Thyroid gland (tissue), 4 donors: Measurements from ENCODE around the gene STRA8. TPM values are rescaled to one million over a fixed set of nuclear protein-coding genes. Genes with fewer than 3 reads are reported as not detected.

Experiments used
- DNase-seq, 2 donors: peaks; one replicate each; pipeline ENCODE4 v3.0.0-alpha.2; 2019
- H3K27ac ChIP-seq, 3 donors: fragments of 200-600 bp; sonication (generic); 1 replicate in 2 of 3; 2 replicates in 1 of 3; pipeline ENCODE4 v1.5.1; 2016 to 2019; ENCODE audit warnings: mild to moderate bottlenecking in 1 of 3, moderate library complexity in 1 of 3
- H3K27me3 ChIP-seq: fragments of 200-600 bp; sonication (generic); one replicate; pipeline ENCODE4 v1.5.1; 2019
- H3K36me3 ChIP-seq, 2 donors: fragments of 200-600 bp; sonication (generic); one replicate each; pipeline ENCODE4 v1.5.1; 2016 to 2019
- H3K4me1 ChIP-seq, 2 donors: fragments of 200-600 bp; sonication (generic); one replicate each; pipeline ENCODE4 v1.5.1; 2017 to 2019
- H3K4me3 ChIP-seq, 3 donors: fragments of 200-600 bp; sonication (generic); replicated peaks in 1 of 3; 1 replicate in 2 of 3; 2 replicates in 1 of 3; pipeline ENCODE4 v1.5.1; 2016; ENCODE audit warnings: mild to moderate bottlenecking in 1 of 3
- H3K9me3 ChIP-seq: fragments of 200-600 bp; sonication (generic); one replicate; pipeline ENCODE4 v1.5.1; 2017
- CTCF ChIP-seq, 6 experiments: fragments of 200-600 bp in 3 of 6; fragments of 450-650 bp in 3 of 6; sonication (generic) in 3 of 6; IDR thresholded peaks; one replicate each; pipeline ENCODE4 v1.5.1; 2016 to 2019; ENCODE audit warnings: antibody characterized with exemption in 6 of 6, mild to moderate bottlenecking in 2 of 6, inconsistent platforms in 1 of 6, moderate library complexity in 1 of 6
- POLR2A ChIP-seq, 2 donors: fragments of 450-650 bp; IDR thresholded peaks; one replicate each; pipeline ENCODE4 v1.6.1; 2017; ENCODE audit warnings: antibody characterized with exemption in 2 of 2, mild to moderate bottlenecking in 2 of 2, moderate library complexity in 1 of 2
- WGBS, 2 donors: methylation state at CpG; one replicate each; pipeline ENCODE4 v1.1.5; 2017; 5-methylcytosine and 5-hydroxymethylcytosine counted together
- intact Hi-C: fragments of 100-400 bp; cut with DNase I; formaldehyde crosslinking; loops from one replicate; pipeline ENCODE4 v1.15.1; 2023
- total RNA-seq, 4 donors: library from RNA; depleted of rRNA; stranded (reverse); fragments of >200 nt; gene quantifications; one replicate each; pipeline ENCODE4 v1.2.3, GENCODE V29; 2016

The STRA8 gene, protein sequence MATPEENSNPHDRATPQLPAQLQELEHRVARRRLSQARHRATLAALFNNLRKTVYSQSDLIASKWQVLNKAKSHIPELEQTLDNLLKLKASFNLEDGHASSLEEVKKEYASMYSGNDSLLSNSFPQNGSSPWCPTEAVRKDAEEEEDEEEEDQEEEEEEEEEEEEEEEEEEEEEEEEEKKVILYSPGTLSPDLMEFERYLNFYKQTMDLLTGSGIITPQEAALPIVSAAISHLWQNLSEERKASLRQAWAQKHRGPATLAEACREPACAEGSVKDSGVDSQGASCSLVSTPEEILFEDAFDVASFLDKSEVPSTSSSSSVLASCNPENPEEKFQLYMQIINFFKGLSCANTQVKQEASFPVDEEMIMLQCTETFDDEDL
- not detected for total RNA-seq

DNA sequence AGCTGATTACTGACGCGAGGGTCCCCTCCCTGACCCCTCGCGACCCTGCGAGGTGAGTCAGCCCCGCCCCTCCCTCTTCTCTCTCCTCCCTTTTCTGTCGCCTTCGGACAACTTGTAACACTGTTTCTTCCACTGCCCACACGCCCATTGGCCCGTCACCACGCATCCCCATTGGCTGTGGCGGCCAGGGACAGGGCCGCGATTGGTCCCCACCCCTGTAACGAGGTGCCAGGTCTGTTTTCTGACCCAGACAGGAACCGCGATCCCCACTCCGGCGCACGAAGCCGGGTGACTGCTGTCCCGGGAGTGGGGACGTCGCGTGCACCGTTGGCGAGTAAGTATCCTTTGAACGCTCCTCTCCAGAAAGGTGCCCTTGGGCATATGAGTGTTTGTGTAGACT, at the start of gene STRA8:
Gene STRA8 (plus strand): TSS at position 269 of the 400 bp plus-strand sequence. CDS start 6,687 bp downstream, outside the sequence.
- no peak for DNase-seq
- Histone ChIP-seq H3K36me3 (no peaks in the 10 kb centered on the region), H3K27me3 (no peaks in the 10 kb centered on the region), H3K27ac (no peak within 1 kb of the TSS), H3K4me1 (no peaks in the 10 kb centered on the region), H3K9me3 (no peaks in the 10 kb centered on the region), H3K4me3 (no peak within 1 kb of the TSS)
- intact Hi-C loops, result no loop called here
- TF ChIP-seq POLR2A (IDR thresholded peaks at IDR 0.05) (no peak), CTCF (IDR thresholded peaks at IDR 0.05) (no peak)
- WGBS, 2 donors, result 92 to 93% methylated on average over 24 to 28 of the region's 28 CpGs

DNA sequence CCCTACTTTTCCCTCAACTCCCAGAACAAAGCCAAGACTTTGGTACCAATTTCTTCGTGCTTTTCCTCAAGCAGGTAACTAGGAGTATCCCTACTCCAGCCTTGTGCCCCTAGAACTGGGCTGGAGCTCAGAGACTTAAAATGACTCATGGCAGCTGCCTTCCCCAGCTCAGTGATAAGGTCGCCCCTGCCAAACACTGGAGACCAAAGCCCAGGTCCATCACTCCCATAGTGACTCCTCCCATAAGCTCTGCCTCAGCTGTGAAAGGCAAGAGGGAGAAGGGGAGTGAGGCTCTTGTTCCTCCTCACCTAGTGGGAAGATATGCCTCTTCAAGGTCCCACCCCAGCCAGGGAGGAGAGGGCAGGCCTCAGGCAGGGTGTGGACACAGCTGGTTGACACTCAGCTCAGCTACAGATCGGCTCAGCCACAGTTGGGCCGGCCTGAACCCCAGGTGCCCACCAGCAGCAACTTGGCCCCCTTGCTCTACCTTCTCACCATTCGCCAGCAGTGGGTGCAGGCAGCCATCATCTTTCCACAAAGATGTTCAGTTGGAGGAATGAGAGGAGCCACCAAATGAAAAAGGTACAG, 49.3 kb upstream of the STRA8 start:
- Histone ChIP-seq H3K27me3 (no peaks in the 10 kb centered on the region), H3K36me3 (peaks cover 33 to 43% of the 10 kb centered on the region in 2 donors), H3K4me3 (no peak overlapping the region), H3K9me3 (no peaks in the 10 kb centered on the region), H3K4me1 (no peaks in the 10 kb centered on the region), H3K27ac (no peak overlapping the region)
- WGBS, 2 donors, result 98 to 100% methylated on average over 5 of the region's 5 CpGs
- intact Hi-C loops, result no loop called here
- TF ChIP-seq CTCF (IDR thresholded peaks at IDR 0.05) (no peak), POLR2A (IDR thresholded peaks at IDR 0.05) (no peak)
- DNase-seq, result no peak

- Histone ChIP-seq H3K9me3 (no peaks in the 10 kb centered on the region), H3K27ac (no peak overlapping the region), H3K4me3 (no peak overlapping the region), H3K36me3 (peaks cover 33 to 45% of the 10 kb centered on the region in 2 donors), H3K4me1 (no peaks in the 10 kb centered on the region), H3K27me3 (no peaks in the 10 kb centered on the region)
- intact Hi-C loops, result no loop called here
- WGBS, 2 donors, result 95% methylated on average over 2 to 7 of the region's 7 CpGs
- no peak for TF ChIP-seq POLR2A (IDR thresholded peaks at IDR 0.05)
- TF ChIP-seq CTCF (IDR thresholded peaks at IDR 0.05), result no peak
- DNase-seq, result no peak
These were observed 48.0 kb upstream of the STRA8 start for GRCh38 chr7:135185471-135186260.

DNA sequence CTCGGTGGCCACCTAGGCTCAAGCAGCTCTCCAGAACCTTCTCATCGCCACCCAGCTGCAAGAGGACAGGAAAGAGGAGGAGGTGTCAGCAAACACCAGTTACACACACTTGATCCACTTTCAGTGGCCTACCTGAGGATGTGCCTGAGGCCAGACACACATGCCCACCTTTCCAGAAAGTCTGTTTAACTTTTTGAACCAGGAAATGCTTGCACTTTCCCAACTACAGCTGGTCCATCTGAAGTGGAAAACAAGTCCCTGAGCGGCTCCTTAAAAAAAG, 47.4 kb upstream of the STRA8 start:
- no peak for DNase-seq
- no peaks in the 10 kb centered on the region for H3K9me3 ChIP-seq
- no peak overlapping the region for H3K4me3 ChIP-seq
- no peaks in the 10 kb centered on the region for H3K4me1 ChIP-seq
- no peak for TF ChIP-seq CTCF (IDR thresholded peaks at IDR 0.05)
- no peak for TF ChIP-seq POLR2A (IDR thresholded peaks at IDR 0.05)
- peaks cover 33 to 45% of the 10 kb centered on the region in 2 donors for H3K36me3 ChIP-seq
- WGBS, 2 donors, result 90 to 100% methylated on average over 3 of the region's 3 CpGs
- no peaks in the 10 kb centered on the region for H3K27me3 ChIP-seq
- H3K27ac ChIP-seq, result no peak overlapping the region
- intact Hi-C loops, result no loop called here

DNA sequence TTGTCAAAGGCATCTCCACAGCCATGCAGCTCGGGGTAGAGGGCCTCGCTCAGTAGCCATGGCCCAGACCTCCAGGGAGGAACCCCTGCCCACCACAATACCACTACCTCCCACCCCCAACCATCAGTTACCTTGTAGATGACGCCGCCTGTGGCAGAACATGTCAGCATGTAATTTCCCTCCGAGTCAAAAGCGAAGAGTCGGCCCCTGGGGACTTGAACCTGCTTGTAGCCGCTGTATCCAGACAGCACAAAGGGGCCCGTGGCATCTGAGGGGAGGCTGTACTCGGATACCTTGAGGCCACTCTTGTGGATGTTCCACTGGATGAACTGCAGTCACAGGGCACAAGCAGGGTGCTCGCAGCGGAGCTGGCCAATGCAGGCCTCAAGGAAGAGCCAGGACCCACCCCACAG, 46.8 kb upstream of the STRA8 start:
- Histone ChIP-seq H3K4me3 (no peak overlapping the region), H3K27me3 (no peaks in the 10 kb centered on the region), H3K27ac (no peak overlapping the region), H3K9me3 (no peaks in the 10 kb centered on the region), H3K36me3 (peaks cover 33 to 45% of the 10 kb centered on the region in 2 donors), H3K4me1 (no peaks in the 10 kb centered on the region)
- 89 to 97% methylated on average over 9 to 10 of the region's 12 CpGs for WGBS, 2 donors
- DNase-seq, result no peak
- no peak for TF ChIP-seq CTCF (IDR thresholded peaks at IDR 0.05)
- TF ChIP-seq POLR2A (IDR thresholded peaks at IDR 0.05), result no peak
- intact Hi-C loops, result no loop called here
